ENCODE data around the gene LGI4.
A peak's percentile ranks its signal among the peaks of the same experiment; 100 is the strongest.

The LGI4 gene

DNA sequence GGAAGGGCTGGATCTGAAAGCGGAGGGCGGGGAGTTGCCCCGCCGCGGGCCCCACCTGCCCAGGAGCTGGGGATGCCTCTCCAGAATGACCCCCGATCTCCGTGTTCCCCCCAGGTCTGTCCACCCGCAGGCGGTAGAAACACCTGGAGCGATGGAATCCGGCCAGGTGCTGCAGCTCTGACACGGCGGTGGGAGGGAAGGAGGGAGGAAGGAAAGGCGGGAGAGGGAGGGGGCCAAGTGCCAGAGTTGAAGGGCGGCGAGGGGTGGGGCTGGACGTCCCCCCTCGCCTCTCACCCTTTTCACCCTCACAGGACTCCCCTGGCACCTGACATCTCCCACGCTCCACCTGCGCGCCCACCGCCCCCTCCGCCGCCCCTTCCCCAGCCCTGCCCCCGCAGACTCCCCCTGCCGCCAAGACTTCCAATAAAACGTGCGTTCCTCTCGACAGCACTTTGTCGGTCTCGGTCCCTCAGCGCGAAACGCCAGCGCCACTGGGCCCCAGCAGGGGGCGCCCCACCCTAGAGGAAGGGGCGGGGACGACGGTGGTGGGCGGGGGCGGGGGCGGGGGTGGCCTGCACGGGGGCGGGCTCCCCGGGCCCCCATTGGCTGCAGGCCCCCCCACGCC is 7.9 kb upstream of the LGI4 start:
- in situ Hi-C loops (cut with MboI; ENCODE audit: low pct_unique_long_range_greater_than_20kb, low sequenced_read_pairs, unreplicated experiment), result no loop called here
- peak; percentile 83 for DNase-seq (ENCODE audit: low spot score)
- TF ChIP-seq, protein P1, sequence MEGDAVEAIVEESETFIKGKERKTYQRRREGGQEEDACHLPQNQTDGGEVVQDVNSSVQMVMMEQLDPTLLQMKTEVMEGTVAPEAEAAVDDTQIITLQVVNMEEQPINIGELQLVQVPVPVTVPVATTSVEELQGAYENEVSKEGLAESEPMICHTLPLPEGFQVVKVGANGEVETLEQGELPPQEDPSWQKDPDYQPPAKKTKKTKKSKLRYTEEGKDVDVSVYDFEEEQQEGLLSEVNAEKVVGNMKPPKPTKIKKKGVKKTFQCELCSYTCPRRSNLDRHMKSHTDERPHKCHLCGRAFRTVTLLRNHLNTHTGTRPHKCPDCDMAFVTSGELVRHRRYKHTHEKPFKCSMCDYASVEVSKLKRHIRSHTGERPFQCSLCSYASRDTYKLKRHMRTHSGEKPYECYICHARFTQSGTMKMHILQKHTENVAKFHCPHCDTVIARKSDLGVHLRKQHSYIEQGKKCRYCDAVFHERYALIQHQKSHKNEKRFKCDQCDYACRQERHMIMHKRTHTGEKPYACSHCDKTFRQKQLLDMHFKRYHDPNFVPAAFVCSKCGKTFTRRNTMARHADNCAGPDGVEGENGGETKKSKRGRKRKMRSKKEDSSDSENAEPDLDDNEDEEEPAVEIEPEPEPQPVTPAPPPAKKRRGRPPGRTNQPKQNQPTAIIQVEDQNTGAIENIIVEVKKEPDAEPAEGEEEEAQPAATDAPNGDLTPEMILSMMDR (IDR thresholded peaks at IDR 0.05; ENCODE audit: extremely low read depth, insufficient read depth, missing control alignments), result peak; percentile 74

DNA sequence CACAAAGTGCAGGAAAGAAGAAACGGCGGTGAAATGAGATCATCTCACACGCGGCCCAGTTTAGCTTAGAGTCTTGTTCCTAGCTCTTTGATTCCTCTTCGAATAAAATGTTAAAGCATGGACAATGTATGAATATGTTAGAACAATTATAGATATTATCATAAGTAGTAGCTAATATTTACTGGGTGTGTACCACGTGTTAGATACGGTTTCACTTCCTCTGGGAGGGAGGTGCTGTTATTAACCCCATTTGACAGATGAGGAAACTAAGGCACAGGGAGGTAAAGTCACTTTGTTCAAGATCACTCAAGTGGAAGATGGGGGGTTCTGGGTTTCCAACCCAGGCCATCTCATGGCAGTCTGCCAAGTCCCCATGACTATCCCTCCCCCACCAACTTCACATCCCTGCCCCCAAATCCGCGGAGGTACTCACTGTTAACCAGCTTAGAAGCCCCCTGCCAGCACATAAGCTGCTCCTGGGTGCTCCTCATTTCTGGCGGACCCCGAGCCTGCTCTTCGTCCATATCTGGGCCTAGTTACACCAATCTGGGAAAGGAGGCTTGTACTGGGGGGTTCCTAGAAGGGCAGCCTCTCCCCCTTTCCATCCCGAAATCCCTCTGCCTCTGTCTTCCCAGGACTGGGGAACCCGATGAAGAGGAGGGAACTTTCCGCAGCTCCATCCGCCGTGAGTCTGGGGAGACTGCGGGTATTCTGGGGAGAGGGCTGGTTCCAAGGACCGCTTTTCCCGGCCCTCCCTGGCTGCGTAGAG is 7.2 kb upstream of the LGI4 start:
- in situ Hi-C loops (cut with MboI; ENCODE audit: low pct_unique_long_range_greater_than_20kb, low sequenced_read_pairs, unreplicated experiment), result no loop called here
- DNase-seq (ENCODE audit: low spot score), result no peak

DNA sequence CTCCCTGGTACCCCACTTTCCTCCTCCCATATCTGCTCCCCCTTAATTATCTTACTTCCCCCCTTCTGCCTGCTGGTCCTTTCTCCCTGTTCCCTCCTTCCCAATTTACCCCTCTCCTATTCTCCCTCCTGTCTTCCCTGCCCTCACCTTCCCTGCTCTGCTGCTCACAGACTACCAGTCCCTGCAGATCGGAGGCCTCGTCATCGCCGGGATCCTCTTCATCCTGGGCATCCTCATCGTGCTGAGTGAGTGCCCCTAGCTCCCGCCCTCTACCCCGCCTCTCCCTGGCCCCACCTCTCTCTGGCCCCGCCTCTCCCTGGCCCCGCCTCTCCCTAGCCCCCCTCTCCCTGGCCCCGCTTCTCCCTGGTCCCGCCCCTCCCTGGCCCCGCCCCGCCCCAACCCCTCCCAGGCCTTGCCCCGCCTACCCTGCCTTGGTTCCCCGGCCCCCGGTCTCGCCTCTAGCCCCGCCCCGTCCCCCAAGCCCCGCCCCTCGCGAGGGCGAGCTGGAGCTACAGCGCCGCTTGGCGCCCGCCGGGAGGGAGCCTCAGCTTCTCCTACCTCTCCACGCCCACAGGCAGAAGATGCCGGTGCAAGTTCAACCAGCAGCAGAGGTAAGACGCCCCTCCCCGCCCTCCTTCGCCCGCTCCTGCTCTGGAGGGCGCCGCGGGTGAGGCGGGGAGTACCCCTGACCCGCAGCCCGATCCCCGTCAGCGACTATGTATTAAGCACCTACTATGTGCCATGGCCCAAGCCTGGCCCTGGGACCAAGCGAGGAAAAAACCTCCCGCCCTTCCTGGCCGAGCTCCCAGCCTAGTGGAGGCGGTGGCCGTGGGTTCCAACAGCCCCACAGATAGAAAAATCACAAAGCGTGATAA is 6.3 kb upstream of the LGI4 start:
- TF ChIP-seq, protein P1 (IDR thresholded peaks at IDR 0.05; ENCODE audit: extremely low read depth, insufficient read depth, missing control alignments), result peak; percentile 64
- in situ Hi-C loops (cut with MboI; ENCODE audit: low pct_unique_long_range_greater_than_20kb, low sequenced_read_pairs, unreplicated experiment), result no loop called here

More for the DNA sequence above, 7.2 kb upstream of the LGI4 start:
- TF ChIP-seq, protein P1 (IDR thresholded peaks at IDR 0.05; ENCODE audit: extremely low read depth, insufficient read depth, missing control alignments), result no peak

DNA sequence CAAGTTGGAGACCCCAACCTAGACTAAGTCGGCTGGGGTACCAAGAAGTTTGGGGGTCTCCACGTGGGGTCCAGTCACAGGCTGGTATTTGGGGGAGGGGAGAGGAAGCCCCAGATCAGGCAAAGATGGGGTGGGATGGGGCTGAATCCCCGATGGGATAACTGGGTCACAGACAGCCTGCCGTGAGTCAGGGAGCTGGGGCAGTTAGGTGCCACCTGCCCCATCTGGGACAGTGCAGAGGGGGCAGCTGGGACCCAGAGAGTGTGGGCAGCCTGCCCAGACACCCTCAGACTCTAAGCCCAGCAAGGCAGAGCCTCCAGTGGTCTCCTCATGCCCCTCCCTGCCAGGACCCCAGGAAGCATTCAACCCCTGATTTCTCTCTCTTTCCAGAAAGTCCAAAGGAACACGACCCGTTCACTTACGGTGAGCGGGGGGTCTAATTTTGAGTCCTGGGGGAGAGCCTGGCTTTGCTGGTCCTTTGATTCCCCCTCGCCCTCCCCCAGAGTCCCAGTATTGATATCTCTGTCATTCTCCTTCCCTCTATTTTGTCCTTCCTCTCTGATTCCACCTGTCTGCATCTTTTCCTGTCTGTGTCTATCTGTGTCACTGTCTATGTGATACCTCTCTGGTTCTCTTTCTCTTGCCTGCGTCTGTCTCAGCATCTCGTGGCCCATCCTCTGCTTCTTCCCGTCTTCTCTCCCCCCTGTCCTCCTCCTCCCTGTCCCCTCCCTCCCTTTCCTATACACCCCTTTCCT is 5.5 kb upstream of the LGI4 start:
- TF ChIP-seq, protein P1 (IDR thresholded peaks at IDR 0.05; ENCODE audit: extremely low read depth, insufficient read depth, missing control alignments), result no peak
- in situ Hi-C loops (cut with MboI; ENCODE audit: low pct_unique_long_range_greater_than_20kb, low sequenced_read_pairs, unreplicated experiment), result no loop called here
- no peak for DNase-seq (ENCODE audit: low spot score)

More for the DNA sequence above, 6.3 kb upstream of the LGI4 start:
- peak; percentile 100 for DNase-seq (ENCODE audit: low spot score)

DNA sequence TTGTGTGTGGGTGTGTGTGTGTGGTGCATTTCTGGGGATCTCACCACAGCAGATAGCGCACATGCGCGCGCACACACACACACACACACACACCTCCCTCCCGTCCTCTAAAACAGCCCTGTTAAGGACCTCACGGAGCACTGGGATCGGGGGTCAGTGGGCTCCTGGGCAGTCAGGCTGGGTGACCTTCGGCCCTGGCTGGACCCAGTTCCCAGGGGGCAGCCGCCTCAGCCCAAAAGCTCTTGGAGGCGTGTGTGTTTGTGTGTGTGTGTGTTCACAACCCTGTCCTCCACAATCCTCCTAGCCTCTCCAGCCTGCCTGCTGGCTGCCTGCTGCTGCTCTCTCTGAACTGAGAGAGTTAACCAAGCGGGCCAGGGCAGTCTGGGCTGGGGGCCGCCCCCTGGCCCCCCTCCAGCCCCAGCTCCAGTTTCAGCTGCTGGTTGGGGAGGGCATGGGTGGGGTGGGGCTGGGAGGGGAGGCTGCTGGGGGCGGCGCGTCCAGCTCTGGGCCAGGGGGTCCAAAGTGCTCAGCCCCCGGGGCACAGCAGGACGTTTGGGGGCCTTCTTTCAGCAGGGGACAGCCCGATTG is 3.5 kb upstream of the LGI4 start, which contains the start of gene FXYD1:
FXYD1 (plus strand) TSS at position 520 of the 588 bp plus-strand sequence. CDS start 1,256 bp downstream, outside the sequence.
- DNase-seq (ENCODE audit: low spot score), result no peak
- TF ChIP-seq, protein P1 (IDR thresholded peaks at IDR 0.05; ENCODE audit: extremely low read depth, insufficient read depth, missing control alignments), result no peak
- in situ Hi-C loops (cut with MboI; ENCODE audit: low pct_unique_long_range_greater_than_20kb, low sequenced_read_pairs, unreplicated experiment), result no loop called here
